Prostate gland (tissue), 2 donors: Measurements from ENCODE around the gene NFE2L3.

Experiments
- POLR2A ChIP-seq: fragments of 450-650 bp; IDR thresholded peaks from one replicate; pipeline ENCODE4 v1.6.1; 2016; ENCODE audit warnings: antibody characterized with exemption, mild to moderate bottlenecking
- TF ChIP-seq, protein P1 (sequence below), 4 experiments: fragments of 200-600 bp in 2 of 4; fragments of 450-650 bp in 2 of 4; sonication (generic) in 2 of 4; IDR thresholded peaks; 1 replicate in 3 of 4; 2 replicates in 1 of 4; pipeline ENCODE4 v1.5.1; 2016 to 2019; ENCODE audit warnings: antibody characterized with exemption in 4 of 4, mild to moderate bottlenecking in 2 of 4, moderate library complexity in 2 of 4

DNA sequence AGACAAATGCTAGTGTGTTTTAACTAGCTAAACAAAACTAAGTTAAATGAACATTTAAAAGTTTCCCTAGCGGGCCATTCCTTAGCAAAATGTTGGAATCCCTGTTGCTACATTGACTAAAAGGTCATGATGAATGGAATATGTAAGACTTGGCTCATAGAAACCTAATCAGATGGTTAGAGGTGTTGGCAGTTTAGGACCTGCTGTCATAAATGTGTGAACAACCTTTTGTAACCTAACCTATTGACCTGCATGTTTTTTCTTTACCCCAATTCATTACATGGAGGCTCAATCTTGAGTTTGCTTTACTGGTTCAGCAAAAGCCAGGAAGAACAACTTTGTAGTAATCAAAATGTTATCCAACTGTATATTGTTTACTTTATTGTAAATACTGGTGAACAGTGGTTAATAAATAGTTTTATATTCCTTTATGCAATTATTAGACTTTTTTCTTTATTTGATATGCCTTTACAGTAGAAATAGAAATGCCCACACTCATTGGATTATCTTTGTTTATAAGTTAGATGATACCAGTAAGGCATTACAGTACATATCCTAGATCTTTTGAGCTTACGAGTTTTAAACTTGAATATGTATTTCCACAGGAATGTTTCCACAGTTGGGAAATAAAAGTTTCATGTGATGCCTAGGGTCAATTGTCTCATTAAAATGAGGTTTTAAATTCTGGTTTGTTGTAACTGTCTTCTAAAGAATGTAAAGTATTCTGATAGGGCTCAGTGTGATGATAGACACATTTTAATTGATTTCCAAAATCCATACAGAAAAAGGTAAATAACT, 61.1 kb downstream of the NFE2L3 start:
- TF ChIP-seq POLR2A: no peak
- TF ChIP-seq, protein P1, sequence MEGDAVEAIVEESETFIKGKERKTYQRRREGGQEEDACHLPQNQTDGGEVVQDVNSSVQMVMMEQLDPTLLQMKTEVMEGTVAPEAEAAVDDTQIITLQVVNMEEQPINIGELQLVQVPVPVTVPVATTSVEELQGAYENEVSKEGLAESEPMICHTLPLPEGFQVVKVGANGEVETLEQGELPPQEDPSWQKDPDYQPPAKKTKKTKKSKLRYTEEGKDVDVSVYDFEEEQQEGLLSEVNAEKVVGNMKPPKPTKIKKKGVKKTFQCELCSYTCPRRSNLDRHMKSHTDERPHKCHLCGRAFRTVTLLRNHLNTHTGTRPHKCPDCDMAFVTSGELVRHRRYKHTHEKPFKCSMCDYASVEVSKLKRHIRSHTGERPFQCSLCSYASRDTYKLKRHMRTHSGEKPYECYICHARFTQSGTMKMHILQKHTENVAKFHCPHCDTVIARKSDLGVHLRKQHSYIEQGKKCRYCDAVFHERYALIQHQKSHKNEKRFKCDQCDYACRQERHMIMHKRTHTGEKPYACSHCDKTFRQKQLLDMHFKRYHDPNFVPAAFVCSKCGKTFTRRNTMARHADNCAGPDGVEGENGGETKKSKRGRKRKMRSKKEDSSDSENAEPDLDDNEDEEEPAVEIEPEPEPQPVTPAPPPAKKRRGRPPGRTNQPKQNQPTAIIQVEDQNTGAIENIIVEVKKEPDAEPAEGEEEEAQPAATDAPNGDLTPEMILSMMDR (IDR thresholded peaks at IDR 0.05): no peak
